Kidney (tissue), 14 donors: Measurements from ENCODE around the gene ANXA4. TPM values are rescaled to one million over a fixed set of nuclear protein-coding genes. Genes with fewer than 3 reads are reported as not detected.

Experiments
- DNase-seq, 5 donors: peaks; one replicate each; pipeline ENCODE4 v3.0.0-alpha.2; 2013 to 2020
- FAIRE-seq: peaks from 2 replicates; lab custom pipeline; 2012; peaks lifted over from hg19 to GRCh38; lab: Jason Lieb, UNC
- H3K27ac ChIP-seq, 2 donors: one replicate each; pipeline ENCODE4 v1.7.0; 2013; ENCODE audit warnings: low read depth in 2 of 2, low read length in 2 of 2, inconsistent platforms in 1 of 2
- H3K27me3 ChIP-seq: one replicate; pipeline ENCODE4 v1.7.1; 2013; ENCODE audit warnings: low read length, inconsistent platforms; ENCODE audit not compliant: control insufficient read depth, insufficient read depth
- H3K36me3 ChIP-seq, 3 donors: one replicate each; pipeline versions ENCODE4 v1.7.0 to v1.7.1; 2013; ENCODE audit warnings: low read length in 3 of 3, control low read depth in 1 of 3, inconsistent platforms in 1 of 3; ENCODE audit not compliant: insufficient read depth in 3 of 3, control insufficient read depth in 2 of 3
- H3K4me1 ChIP-seq, 3 donors: one replicate each; pipeline versions ENCODE4 v1.7.0 to v1.7.1; 2013; ENCODE audit warnings: low read length in 3 of 3, inconsistent platforms in 1 of 3, low read depth in 1 of 3; ENCODE audit not compliant: control insufficient read depth in 2 of 3, insufficient read depth in 2 of 3
- H3K4me3 ChIP-seq, 3 donors: one replicate each; pipeline versions ENCODE4 v1.7.0 to v1.8.1; 2013; ENCODE audit warnings: low read length in 3 of 3, control low read depth in 1 of 3, inconsistent platforms in 1 of 3
- H3K9ac ChIP-seq, 3 donors: one replicate each; pipeline versions ENCODE4 v1.7.0 to v1.7.1; 2013; ENCODE audit warnings: low read length in 3 of 3, control low read depth in 1 of 3, inconsistent platforms in 1 of 3
- H3K9me3 ChIP-seq, 3 donors: one replicate each; pipeline versions ENCODE4 v1.7.0 to v1.7.1; 2013; ENCODE audit warnings: low read length in 3 of 3, control low read depth in 1 of 3, inconsistent platforms in 1 of 3; ENCODE audit not compliant: control insufficient read depth in 2 of 3, insufficient read depth in 1 of 3
- CTCF ChIP-seq: IDR thresholded peaks from 3 replicates; pipeline ENCODE4 v1.5.1; 2012; ENCODE audit warnings: mild to moderate bottlenecking, moderate library complexity, borderline replicate concordance; ENCODE audit not compliant: insufficient read depth; ENCODE audit errors: extremely low read depth
- intact Hi-C: fragments of 100-400 bp; cut with DNase I; formaldehyde crosslinking; loops from one replicate; pipeline ENCODE4 v1.11.1; 2022
- polyA plus RNA-seq: library from polyadenylated mRNA; stranded (reverse); fragments of 350-450 nt; fragmentation: Illumina TruSeq; extraction: RNeasy Lipid Tissue Mini Kit (QIAGEN cat#74804); gene quantifications from one replicate; pipeline ENCODE4 v1.2.3, GENCODE V29; 2014; ENCODE audit warnings: low read depth, low replicate concordance; ENCODE audit not compliant: insufficient read depth
- total RNA-seq: library from RNA; stranded (reverse); fragmentation: NEBNext Ultra II Directional; extraction: Animal tissue kit (Norgen Biotek cat#: 25700); gene quantifications from one replicate; pipeline ENCODE4 v1.2.1, GENCODE V29; 2021
- donor health status: control.
- donor health status: control.
- donor health status: control.
- donor health status: control.
- donor health status: control.
- donor health status: DM: yes; HTN: yes; CAD: no.
- donor health status: Normal renal cell carcinoma (clear cell type).

The ANXA4 gene
- total and polyA plus RNA-seq, 2 donors from 2014 or later, result 168 to 287 TPM

GRCh38 chr2:69693059-69693774 is 48.7 kb upstream of the ANXA4 start:
- FAIRE-seq (no peak), DNase-seq (no peak)
- Histone ChIP-seq H3K4me3 (no peak overlapping the region), H3K9me3 (no peaks in the 10 kb centered on the region), H3K9ac (no peak overlapping the region), H3K36me3 (no peaks in the 10 kb centered on the region), H3K4me1 (peaks cover 0 to 3% (median 3%) of the 10 kb centered on the region in 3 donors), H3K27me3 (no peaks in the 10 kb centered on the region), H3K27ac (no peak overlapping the region)
- no peak for TF ChIP-seq CTCF
- intact Hi-C loops, result no loop called here

- intact Hi-C loops, result no loop called here
- no peaks in the 10 kb centered on the region for H3K27me3 ChIP-seq
- FAIRE-seq, result no peak
- H3K9ac ChIP-seq, result no peak overlapping the region
- H3K4me1 ChIP-seq, result peaks cover 0 to 3% (median 3%) of the 10 kb centered on the region in 3 donors
- DNase-seq, result no peak
- H3K4me3 ChIP-seq, result no peak overlapping the region
- no peak overlapping the region for H3K27ac ChIP-seq
- H3K9me3 ChIP-seq, result no peaks in the 10 kb centered on the region
- H3K36me3 ChIP-seq, result no peaks in the 10 kb centered on the region
- no peak for TF ChIP-seq CTCF
Observed at GRCh38 chr2:69693775-69694450, 48.0 kb upstream of the ANXA4 start.

- intact Hi-C loops, result no loop called here
- H3K9me3 ChIP-seq, result no peaks in the 10 kb centered on the region
- H3K4me3 ChIP-seq, result no peak overlapping the region
- FAIRE-seq, result no peak
- H3K36me3 ChIP-seq, result no peaks in the 10 kb centered on the region
- H3K9ac ChIP-seq, result no peak overlapping the region
- no peak overlapping the region for H3K27ac ChIP-seq
- H3K27me3 ChIP-seq, result no peaks in the 10 kb centered on the region
- no peak for TF ChIP-seq CTCF
- peaks cover 0 to 3% (median 3%) of the 10 kb centered on the region in 3 donors for H3K4me1 ChIP-seq
- DNase-seq, result no peak
Observed at GRCh38 chr2:69694894-69695849, 46.8 kb upstream of the ANXA4 start.
